Nephron (organoid): Measurements from ENCODE around the gene DRC7.

Source experiments
- H3K27ac Mint-ChIP-seq, 3 experiments: 2 replicates each; pipeline ENCODE4 v1.8.0; 2020; ENCODE audit warnings: mixed read lengths in 3 of 3, mild to moderate bottlenecking in 2 of 3, moderate library complexity in 1 of 3
- H3K27me3 Mint-ChIP-seq: 2 replicates; pipeline ENCODE4 v1.8.0; 2021; ENCODE audit warnings: low read depth, mild to moderate bottlenecking, moderate library complexity, mixed read lengths
- H3K36me3 Mint-ChIP-seq: 2 replicates; pipeline ENCODE4 v1.8.0; 2020; ENCODE audit warnings: low read depth, mixed read lengths
- H3K4me1 Mint-ChIP-seq: 2 replicates; pipeline ENCODE4 v1.8.0; 2020; ENCODE audit warnings: mixed read lengths
- H3K4me3 Mint-ChIP-seq, 3 experiments: 2 replicates each; pipeline ENCODE4 v1.8.0; 2020; ENCODE audit warnings: mild to moderate bottlenecking in 3 of 3, mixed read lengths in 3 of 3, moderate library complexity in 2 of 3
- H3K9me3 Mint-ChIP-seq: 2 replicates; pipeline ENCODE4 v1.8.0; 2020; ENCODE audit warnings: mixed read lengths
- TF ChIP-seq, protein P1 (sequence below), 3 experiments: fragments of 200-600 bp; sonication (generic); IDR thresholded peaks; one replicate each; pipeline ENCODE4 v1.5.0; 2021; ENCODE audit warnings: antibody characterized with exemption in 3 of 3; ENCODE audit not compliant: unreplicated experiment in 3 of 3

The DRC7 gene

GRCh38 chr16:57750796-57751538 lies 56.4 kb downstream of the DRC7 start:
- TF ChIP-seq, protein P1, sequence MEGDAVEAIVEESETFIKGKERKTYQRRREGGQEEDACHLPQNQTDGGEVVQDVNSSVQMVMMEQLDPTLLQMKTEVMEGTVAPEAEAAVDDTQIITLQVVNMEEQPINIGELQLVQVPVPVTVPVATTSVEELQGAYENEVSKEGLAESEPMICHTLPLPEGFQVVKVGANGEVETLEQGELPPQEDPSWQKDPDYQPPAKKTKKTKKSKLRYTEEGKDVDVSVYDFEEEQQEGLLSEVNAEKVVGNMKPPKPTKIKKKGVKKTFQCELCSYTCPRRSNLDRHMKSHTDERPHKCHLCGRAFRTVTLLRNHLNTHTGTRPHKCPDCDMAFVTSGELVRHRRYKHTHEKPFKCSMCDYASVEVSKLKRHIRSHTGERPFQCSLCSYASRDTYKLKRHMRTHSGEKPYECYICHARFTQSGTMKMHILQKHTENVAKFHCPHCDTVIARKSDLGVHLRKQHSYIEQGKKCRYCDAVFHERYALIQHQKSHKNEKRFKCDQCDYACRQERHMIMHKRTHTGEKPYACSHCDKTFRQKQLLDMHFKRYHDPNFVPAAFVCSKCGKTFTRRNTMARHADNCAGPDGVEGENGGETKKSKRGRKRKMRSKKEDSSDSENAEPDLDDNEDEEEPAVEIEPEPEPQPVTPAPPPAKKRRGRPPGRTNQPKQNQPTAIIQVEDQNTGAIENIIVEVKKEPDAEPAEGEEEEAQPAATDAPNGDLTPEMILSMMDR (IDR thresholded peaks at IDR 0.05; ENCODE audit: unreplicated experiment in 3 of 3) = no peak
- H3K9me3 Mint-ChIP-seq = no peaks in the 10 kb centered on the region
- peaks cover 21% of the 10 kb centered on the region for H3K4me1 Mint-ChIP-seq
- peaks cover 12% of the 10 kb centered on the region for H3K36me3 Mint-ChIP-seq
- H3K4me3 Mint-ChIP-seq = no peak overlapping the region
- no peak overlapping the region for H3K27ac Mint-ChIP-seq
- H3K27me3 Mint-ChIP-seq = no peaks in the 10 kb centered on the region

DNA sequence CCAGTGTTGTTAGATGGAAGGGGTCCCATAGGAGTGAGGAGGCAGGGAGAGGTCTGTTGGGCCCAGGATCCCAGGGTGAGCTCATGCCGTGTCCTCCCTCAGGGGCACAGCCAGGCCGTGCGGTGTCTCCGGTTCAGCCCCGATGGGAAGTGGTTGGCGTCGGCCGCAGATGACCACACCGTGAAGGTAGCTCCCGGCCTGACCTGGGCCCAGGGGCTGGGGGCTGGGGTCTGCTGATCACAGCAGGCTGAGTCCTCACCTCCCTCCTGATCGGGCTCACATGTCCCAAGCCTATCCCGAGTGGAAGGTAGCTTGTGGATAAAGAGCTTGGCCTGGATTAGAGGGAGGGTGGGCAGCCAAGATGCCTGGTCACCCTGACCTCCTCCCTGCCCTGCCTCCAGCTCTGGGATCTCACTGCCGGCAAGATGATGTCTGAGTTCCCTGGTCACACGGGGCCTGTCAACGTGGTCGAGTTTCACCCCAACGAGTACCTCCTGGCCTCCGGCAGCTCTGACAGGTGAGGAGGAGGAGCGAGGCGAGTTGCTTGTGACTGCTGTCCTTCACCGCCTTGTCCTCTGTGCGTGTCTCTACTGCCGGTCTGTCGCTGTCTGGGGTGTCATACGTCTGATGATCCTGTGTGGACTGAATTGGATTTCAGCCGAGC lies 57.1 kb downstream of the DRC7 start:
- Mint-ChIP-seq H3K27me3 (no peaks in the 10 kb centered on the region), H3K4me3 (no peak overlapping the region), H3K9me3 (no peaks in the 10 kb centered on the region), H3K36me3 (peaks cover 7% of the 10 kb centered on the region), H3K27ac (no peak overlapping the region), H3K4me1 (peaks cover 20% of the 10 kb centered on the region)
- TF ChIP-seq, protein P1 (IDR thresholded peaks at IDR 0.05; ENCODE audit: unreplicated experiment in 3 of 3) = no peak

- no peaks in the 10 kb centered on the region for H3K27me3 Mint-ChIP-seq
- H3K36me3 Mint-ChIP-seq = peaks cover 7% of the 10 kb centered on the region
- no peaks in the 10 kb centered on the region for H3K9me3 Mint-ChIP-seq
- peaks cover 20% of the 10 kb centered on the region for H3K4me1 Mint-ChIP-seq
- no peak overlapping the region for H3K27ac Mint-ChIP-seq
- TF ChIP-seq, protein P1 (IDR thresholded peaks at IDR 0.05; ENCODE audit: unreplicated experiment in 3 of 3) = no peak
- H3K4me3 Mint-ChIP-seq = no peak overlapping the region
Measured at GRCh38 chr16:57752203-57752580, 57.6 kb downstream of the DRC7 start.

DNA sequence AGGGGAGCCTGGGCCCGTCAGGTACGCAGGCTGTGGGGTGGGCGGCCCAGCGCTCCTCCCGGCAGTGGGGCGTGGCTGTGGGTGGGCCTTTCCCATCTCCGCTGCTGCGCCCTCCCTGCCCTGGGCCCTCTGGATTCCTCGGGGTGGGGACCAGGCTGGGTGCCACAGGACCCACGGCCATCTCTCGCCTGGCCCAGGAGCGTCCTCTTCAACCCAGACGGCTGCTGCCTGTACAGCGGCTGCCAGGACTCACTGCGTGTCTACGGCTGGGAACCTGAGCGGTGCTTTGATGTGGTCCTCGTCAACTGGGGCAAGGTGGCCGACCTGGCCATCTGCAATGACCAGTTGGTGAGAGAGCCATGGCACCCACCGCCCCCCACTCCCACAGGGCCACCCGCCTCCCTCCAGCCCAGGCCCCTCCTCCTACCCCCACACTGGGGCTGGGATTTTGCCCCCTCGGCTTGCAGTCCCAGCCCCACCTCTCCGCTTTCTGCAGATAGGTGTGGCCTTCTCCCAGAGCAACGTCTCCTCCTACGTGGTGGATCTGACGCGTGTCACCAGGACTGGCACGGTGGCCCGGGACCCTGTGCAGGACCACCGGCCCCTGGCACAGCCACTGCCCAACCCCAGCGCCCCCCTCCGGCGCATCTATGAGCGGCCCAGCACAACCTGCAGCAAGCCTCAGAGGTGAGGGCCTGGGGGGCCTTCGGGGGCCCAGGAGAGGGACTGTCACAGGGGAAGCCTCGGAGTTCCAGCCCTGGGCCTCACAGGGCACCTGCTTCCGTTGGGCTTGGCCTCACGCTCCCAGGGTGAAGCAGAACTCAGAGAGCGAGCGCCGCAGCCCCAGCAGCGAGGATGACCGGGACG lies 58.2 kb downstream of the DRC7 start:
- Mint-ChIP-seq H3K36me3 (peaks cover 7% of the 10 kb centered on the region), H3K4me3 (no peak overlapping the region), H3K9me3 (no peaks in the 10 kb centered on the region), H3K27me3 (no peaks in the 10 kb centered on the region), H3K4me1 (peaks cover 20% of the 10 kb centered on the region), H3K27ac (no peak overlapping the region)
- TF ChIP-seq, protein P1 (IDR thresholded peaks at IDR 0.05; ENCODE audit: unreplicated experiment in 3 of 3) = no peak

DNA sequence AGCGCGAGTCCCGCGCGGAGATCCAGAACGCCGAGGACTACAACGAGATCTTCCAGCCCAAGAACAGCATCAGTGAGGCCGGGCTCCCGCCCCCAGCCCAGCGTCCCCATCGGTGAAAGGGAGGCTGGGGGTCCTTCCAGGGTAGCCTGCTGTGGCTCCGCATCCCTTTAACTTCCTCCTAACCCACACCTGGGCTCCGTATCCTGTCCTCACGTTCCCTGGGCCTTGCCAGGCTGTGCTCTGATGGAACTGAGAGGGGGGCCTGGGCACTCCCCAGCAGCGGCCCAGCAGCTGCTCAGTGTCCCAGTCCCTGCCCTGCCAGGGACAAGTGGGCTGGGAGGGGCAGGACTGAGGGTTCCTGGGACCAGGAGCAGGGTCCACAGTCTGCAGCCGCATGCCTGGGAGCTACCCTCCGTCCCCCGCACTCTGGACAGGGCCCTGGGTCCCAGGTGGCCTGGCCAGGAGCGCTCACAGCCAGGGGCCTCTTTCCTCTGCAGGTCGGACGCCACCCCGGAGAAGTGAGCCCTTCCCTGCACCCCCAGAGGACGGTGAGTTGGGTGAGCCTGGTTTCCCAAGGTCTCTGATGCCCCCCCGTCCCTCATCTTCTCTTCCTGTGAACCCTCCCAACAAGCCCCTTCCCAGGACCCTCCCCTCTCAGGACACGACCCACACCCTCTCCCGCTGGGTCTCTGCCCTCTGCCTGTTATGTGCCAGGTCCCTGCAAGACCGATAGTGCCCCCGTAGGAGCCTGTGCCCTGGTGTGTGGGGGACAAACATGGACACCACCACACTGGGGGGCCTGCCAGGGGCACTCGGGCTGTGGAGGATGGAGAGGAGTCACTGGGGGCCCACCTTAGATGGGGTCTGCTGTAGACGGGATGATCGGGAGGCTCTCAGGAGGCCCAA lies 59.1 kb downstream of the DRC7 start:
- H3K9me3 Mint-ChIP-seq = no peaks in the 10 kb centered on the region
- H3K4me1 Mint-ChIP-seq = peaks cover 20% of the 10 kb centered on the region
- peaks cover 7% of the 10 kb centered on the region for H3K36me3 Mint-ChIP-seq
- H3K27me3 Mint-ChIP-seq = no peaks in the 10 kb centered on the region
- H3K27ac Mint-ChIP-seq = no peak overlapping the region
- H3K4me3 Mint-ChIP-seq = no peak overlapping the region
- TF ChIP-seq, protein P1 (IDR thresholded peaks at IDR 0.05; ENCODE audit: unreplicated experiment in 3 of 3) = no peak
